ENCODE data around the gene RHOH.

Gene RHOH

DNA sequence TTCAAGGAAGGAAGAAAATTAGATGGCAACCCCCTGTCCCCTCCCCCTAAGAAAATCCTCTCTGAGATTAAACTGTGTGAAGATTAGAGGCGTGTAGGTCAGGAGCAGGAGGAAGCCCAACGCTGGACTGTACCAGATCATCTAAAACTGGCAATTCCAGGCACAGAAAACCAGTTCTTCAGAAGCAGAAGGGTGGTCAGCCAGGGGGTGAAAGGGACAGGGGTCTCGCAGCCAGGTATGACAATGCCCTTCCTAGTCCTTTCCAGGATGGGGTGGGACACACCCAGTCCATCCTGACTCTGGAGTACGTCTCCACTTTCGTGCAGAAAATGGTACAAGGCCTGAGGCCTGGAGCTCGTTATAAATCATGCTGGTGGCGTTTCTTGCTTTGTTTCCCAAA is 3.3 kb upstream of the RHOH start:
- Histone ChIP-seq H3K79me2 (ENCODE audit: insufficient read depth, low read length) (peaks cover 75% of the 10 kb centered on the region), H4K20me1 (ENCODE audit: insufficient read depth, low read length) (no peaks in the 10 kb centered on the region), H3K27me3 (ENCODE audit: insufficient read depth, low read length) (no peaks in the 10 kb centered on the region), H3K9me2 (ENCODE audit: low read depth, low read length) (no peaks in the 10 kb centered on the region), H3K4me3 (ENCODE audit: low read depth, low read length, poor library complexity, severe bottlenecking) (peak overlapping the region; percentile 82), H2AFZ (ENCODE audit: low read length) (no peak overlapping the region), H3K36me3 (ENCODE audit: insufficient read depth, low read length) (peaks cover 45% of the 10 kb centered on the region), H3F3A (ENCODE audit: insufficient read depth, low read length) (peaks cover 10% of the 10 kb centered on the region), H3K4me1 (ENCODE audit: insufficient read depth, low read length, severe bottlenecking) (peaks cover 55% of the 10 kb centered on the region), H3K9ac (ENCODE audit: low read length) (peak overlapping the region; percentile 99), H3K4me2 (ENCODE audit: low read length) (peak overlapping the region; percentile 86), H3K9me3 (ENCODE audit: low read length) (no peaks in the 10 kb centered on the region), H3K27ac (ENCODE audit: low read depth, low read length, poor library complexity, severe bottlenecking) (peak overlapping the region; percentile 100)
- TF ChIP-seq CTCF (IDR thresholded peaks at IDR 0.05; ENCODE audit: low read length): no peak

DNA sequence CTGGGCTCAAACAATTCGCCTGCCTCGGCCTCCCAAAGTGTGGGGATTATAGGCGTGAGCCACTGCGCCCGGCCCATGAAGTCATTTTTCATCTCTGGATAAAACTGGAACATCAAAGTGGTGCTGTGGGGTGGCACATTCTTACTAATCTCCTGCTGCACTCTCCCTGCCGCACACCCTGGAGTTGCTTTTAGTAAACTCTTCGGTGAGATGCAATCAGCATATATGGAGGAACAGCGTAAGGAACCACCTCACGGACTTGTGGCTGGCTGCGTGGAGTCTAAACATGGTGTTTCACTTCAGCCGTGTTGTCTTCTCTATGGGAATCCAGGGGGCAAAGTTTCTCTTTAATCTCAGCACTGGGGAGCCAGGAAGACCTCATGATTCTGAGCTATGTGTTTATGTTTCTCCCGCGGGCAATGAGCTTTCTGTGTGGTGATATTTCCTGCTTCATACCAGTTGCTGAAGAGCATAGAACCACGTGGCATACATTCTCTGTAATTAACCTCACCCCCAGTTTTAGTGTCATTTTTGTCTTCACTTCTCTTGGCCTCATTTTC is 2.1 kb upstream of the RHOH start:
- peak overlapping the region; percentile 86 for H3K4me2 ChIP-seq (ENCODE audit: low read length)
- H3K79me2 ChIP-seq (ENCODE audit: insufficient read depth, low read length): peaks cover 86% of the 10 kb centered on the region
- peak overlapping the region; percentile 100 for H3K27ac ChIP-seq (ENCODE audit: low read depth, low read length, poor library complexity, severe bottlenecking)
- H3K9me2 ChIP-seq (ENCODE audit: low read depth, low read length): no peaks in the 10 kb centered on the region
- H4K20me1 ChIP-seq (ENCODE audit: insufficient read depth, low read length): no peaks in the 10 kb centered on the region
- peak overlapping the region; percentile 99 for H3K9ac ChIP-seq (ENCODE audit: low read length)
- TF ChIP-seq CTCF (IDR thresholded peaks at IDR 0.05; ENCODE audit: low read length): no peak
- no peak for TF ChIP-seq EZH2 (IDR thresholded peaks at IDR 0.05; ENCODE audit: borderline replicate concordance, low read length)
- H3K9me3 ChIP-seq (ENCODE audit: low read length): no peaks in the 10 kb centered on the region
- H3K4me3 ChIP-seq (ENCODE audit: low read depth, low read length, poor library complexity, severe bottlenecking): peak overlapping the region; percentile 82
- no peak overlapping the region for H2AFZ ChIP-seq (ENCODE audit: low read length)
- H3K27me3 ChIP-seq (ENCODE audit: insufficient read depth, low read length): no peaks in the 10 kb centered on the region
- H3K4me1 ChIP-seq (ENCODE audit: insufficient read depth, low read length, severe bottlenecking): peaks cover 44% of the 10 kb centered on the region
- H3F3A ChIP-seq (ENCODE audit: insufficient read depth, low read length): peaks cover 13% of the 10 kb centered on the region
- H3K36me3 ChIP-seq (ENCODE audit: insufficient read depth, low read length): peaks cover 56% of the 10 kb centered on the region

DNA sequence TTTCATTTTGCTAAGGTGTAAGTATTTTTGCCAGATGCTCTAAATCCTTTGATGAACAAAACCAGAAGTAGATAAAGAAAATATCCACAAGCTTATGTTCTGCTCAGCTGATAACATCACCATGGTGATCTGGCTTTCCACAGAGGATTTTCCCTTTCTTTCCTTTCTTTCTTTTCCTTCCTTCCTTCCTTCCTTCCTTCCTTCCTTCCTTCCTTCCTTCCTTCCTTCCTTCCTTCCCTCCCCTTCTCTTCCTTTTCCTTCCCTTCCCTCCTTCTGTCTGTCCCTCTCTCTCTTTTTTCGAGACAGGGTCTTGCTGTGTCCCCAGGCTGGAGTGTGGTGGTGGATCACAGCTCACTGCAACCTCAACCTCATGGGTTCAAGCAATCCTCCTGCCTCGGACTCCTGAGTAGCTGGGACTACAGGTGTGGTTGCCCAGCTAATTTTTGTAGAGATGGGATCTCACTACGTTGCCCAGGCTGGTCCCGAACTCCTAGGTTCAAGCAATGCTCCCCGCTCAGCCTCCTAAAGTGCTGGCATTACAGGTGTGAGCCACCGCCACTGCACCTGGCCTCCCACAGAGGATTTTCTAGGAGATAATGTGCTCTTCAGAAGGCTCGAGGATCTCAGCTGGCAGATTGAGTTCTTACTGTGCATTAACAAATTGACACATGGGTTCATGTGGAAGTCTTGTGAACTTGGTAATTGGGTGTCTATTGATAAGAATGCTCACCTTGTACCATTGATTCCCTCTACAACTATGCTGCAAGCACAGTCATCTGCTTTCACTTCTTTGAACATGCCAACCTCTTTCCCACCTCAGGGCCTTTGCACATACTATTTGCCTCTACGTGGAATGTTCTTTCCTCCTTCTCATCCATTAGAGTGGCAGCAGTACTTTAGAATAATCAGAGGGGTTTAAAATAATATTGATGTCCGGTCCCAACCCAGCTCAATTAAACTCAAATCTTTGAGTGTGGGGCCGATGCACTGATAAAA is 1.4 kb upstream of the RHOH start:
- Histone ChIP-seq H3K9me3 (ENCODE audit: low read length) (no peaks in the 10 kb centered on the region), H4K20me1 (ENCODE audit: insufficient read depth, low read length) (no peaks in the 10 kb centered on the region), H3K79me2 (ENCODE audit: insufficient read depth, low read length) (peaks cover 94% of the 10 kb centered on the region), H3K36me3 (ENCODE audit: insufficient read depth, low read length) (peaks cover 64% of the 10 kb centered on the region), H3K9me2 (ENCODE audit: low read depth, low read length) (no peaks in the 10 kb centered on the region), H2AFZ (ENCODE audit: low read length) (no peak overlapping the region), H3K9ac (ENCODE audit: low read length) (peak overlapping the region; percentile 99), H3K4me1 (ENCODE audit: insufficient read depth, low read length, severe bottlenecking) (peaks cover 39% of the 10 kb centered on the region), H3K27ac (ENCODE audit: low read depth, low read length, poor library complexity, severe bottlenecking) (peak overlapping the region; percentile 100), H3K4me3 (ENCODE audit: low read depth, low read length, poor library complexity, severe bottlenecking) (peak overlapping the region; percentile 82), H3K27me3 (ENCODE audit: insufficient read depth, low read length) (no peaks in the 10 kb centered on the region), H3F3A (ENCODE audit: insufficient read depth, low read length) (peaks cover 11% of the 10 kb centered on the region), H3K4me2 (ENCODE audit: low read length) (peak overlapping the region; percentile 86)
- TF ChIP-seq CTCF (IDR thresholded peaks at IDR 0.05; ENCODE audit: low read length) (no peak), EZH2 (IDR thresholded peaks at IDR 0.05; ENCODE audit: borderline replicate concordance, low read length) (no peak)
